Neural progenitor cell (in vitro differentiated cells): Measurements from ENCODE around the gene PRRT4. TPM values are rescaled to one million over a fixed set of nuclear protein-coding genes. Genes with fewer than 3 reads are reported as not detected.

Experiments used
- DNase-seq: peaks from one replicate; pipeline ENCODE4 v3.0.0-alpha.2; 2016; ENCODE audit warnings: low spot score
- H2AFZ ChIP-seq: fragments of 200-600 bp; sonication (generic); replicated peaks from 2 replicates; pipeline ENCODE4 v1.6.1; 2016; ENCODE audit warnings: antibody characterized with exemption
- H3F3A ChIP-seq: fragments of 200-600 bp; sonication (generic); 2 replicates; pipeline ENCODE4 v1.6.1; 2016; ENCODE audit warnings: antibody characterized with exemption, low read depth
- H3K27ac ChIP-seq: fragments of 200-600 bp; sonication (generic); 2 replicates; pipeline ENCODE4 v1.5.1; 2016; ENCODE audit warnings: mild to moderate bottlenecking
- H3K27me3 ChIP-seq: fragments of 200-600 bp; sonication (generic); 2 replicates; pipeline ENCODE4 v1.6.1; 2016; ENCODE audit warnings: mild to moderate bottlenecking, moderate library complexity
- H3K36me3 ChIP-seq: fragments of 200-600 bp; sonication (generic); 2 replicates; pipeline ENCODE4 v1.5.1; 2016
- H3K4me1 ChIP-seq: fragments of 200-600 bp; sonication (generic); 2 replicates; pipeline ENCODE4 v1.6.1; 2016; ENCODE audit warnings: mixed run types
- H3K4me2 ChIP-seq: fragments of 200-600 bp; sonication (generic); 2 replicates; pipeline ENCODE4 v1.6.1; 2016
- H3K4me3 ChIP-seq: fragments of 200-600 bp; sonication (generic); 2 replicates; pipeline ENCODE4 v1.5.1; 2016
- H3K79me2 ChIP-seq: fragments of 200-600 bp; sonication (generic); 2 replicates; pipeline ENCODE4 v1.6.1; 2016; ENCODE audit warnings: low read depth
- H3K9ac ChIP-seq: fragments of 200-600 bp; sonication (generic); 2 replicates; pipeline ENCODE4 v1.6.1; 2016
- H3K9me3 ChIP-seq: fragments of 200-600 bp; sonication (generic); 2 replicates; pipeline ENCODE4 v1.5.1; 2016; ENCODE audit warnings: low read depth
- H4K20me1 ChIP-seq: fragments of 200-600 bp; sonication (generic); 2 replicates; pipeline ENCODE4 v1.6.1; 2016; ENCODE audit warnings: low read depth
- H3K27ac Mint-ChIP-seq: 3 replicates; pipeline ENCODE4 v1.8.0; 2021; ENCODE audit warnings: mixed read lengths
- H3K27me3 Mint-ChIP-seq: 2 replicates; pipeline ENCODE4 v1.8.0; 2022; ENCODE audit warnings: low read depth, mild to moderate bottlenecking, inconsistent platforms, moderate library complexity, mixed read lengths; ENCODE audit not compliant: insufficient read depth
- H3K36me3 Mint-ChIP-seq: 3 replicates; pipeline ENCODE4 v1.8.0; 2021; ENCODE audit warnings: mixed read lengths
- H3K4me1 Mint-ChIP-seq: 3 replicates; pipeline ENCODE4 v1.8.0; 2021; ENCODE audit warnings: mixed read lengths
- H3K4me3 Mint-ChIP-seq: 3 replicates; pipeline ENCODE4 v1.8.0; 2021; ENCODE audit warnings: mild to moderate bottlenecking, moderate library complexity, mixed read lengths
- H3K9me3 Mint-ChIP-seq: 3 replicates; pipeline ENCODE4 v1.8.0; 2020; ENCODE audit warnings: mixed read lengths
- EZH2 ChIP-seq: fragments of 200-600 bp; sonication (generic); IDR thresholded peaks from 2 replicates; pipeline ENCODE4 v1.6.1; 2017; ENCODE audit warnings: antibody characterized with exemption, mild to moderate bottlenecking, moderate library complexity
- EZH2phosphoT487 ChIP-seq: fragments of 200-600 bp; sonication (generic); IDR thresholded peaks from 2 replicates; pipeline ENCODE4 v1.6.1; 2017; ENCODE audit warnings: antibody characterized with exemption
- total RNA-seq: library from RNA; depleted of rRNA; stranded (reverse); fragments of >200 nt; gene quantifications from 2 replicates; pipeline ENCODE4 v1.2.3, GENCODE V29; 2015; ENCODE audit warnings: low replicate concordance
- TF ChIP-seq, protein P1 (sequence below): fragments of 200-600 bp; sonication (generic); IDR thresholded peaks from 2 replicates; pipeline ENCODE4 v1.5.1; 2017; ENCODE audit warnings: antibody characterized with exemption, mild to moderate bottlenecking

PRRT4 gene
- total RNA-seq, 1 donor from 2014 or later, result not detected

GRCh38 chr7:128362670-128363069 lies 1.2 kb upstream of the PRRT4 start:
- Mint-ChIP-seq H3K36me3 (peaks cover 2% of the 10 kb centered on the region), H3K4me3 (peak overlapping the region; percentile 82), H3K9me3 (no peaks in the 10 kb centered on the region), H3K27ac (no peak overlapping the region), H3K27me3 (peaks cover 61% of the 10 kb centered on the region), H3K4me1 (peaks cover 20% of the 10 kb centered on the region)
- TF ChIP-seq EZH2 (no peak), EZH2phosphoT487 (no peak)
- TF ChIP-seq, protein P1, sequence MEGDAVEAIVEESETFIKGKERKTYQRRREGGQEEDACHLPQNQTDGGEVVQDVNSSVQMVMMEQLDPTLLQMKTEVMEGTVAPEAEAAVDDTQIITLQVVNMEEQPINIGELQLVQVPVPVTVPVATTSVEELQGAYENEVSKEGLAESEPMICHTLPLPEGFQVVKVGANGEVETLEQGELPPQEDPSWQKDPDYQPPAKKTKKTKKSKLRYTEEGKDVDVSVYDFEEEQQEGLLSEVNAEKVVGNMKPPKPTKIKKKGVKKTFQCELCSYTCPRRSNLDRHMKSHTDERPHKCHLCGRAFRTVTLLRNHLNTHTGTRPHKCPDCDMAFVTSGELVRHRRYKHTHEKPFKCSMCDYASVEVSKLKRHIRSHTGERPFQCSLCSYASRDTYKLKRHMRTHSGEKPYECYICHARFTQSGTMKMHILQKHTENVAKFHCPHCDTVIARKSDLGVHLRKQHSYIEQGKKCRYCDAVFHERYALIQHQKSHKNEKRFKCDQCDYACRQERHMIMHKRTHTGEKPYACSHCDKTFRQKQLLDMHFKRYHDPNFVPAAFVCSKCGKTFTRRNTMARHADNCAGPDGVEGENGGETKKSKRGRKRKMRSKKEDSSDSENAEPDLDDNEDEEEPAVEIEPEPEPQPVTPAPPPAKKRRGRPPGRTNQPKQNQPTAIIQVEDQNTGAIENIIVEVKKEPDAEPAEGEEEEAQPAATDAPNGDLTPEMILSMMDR, result no peak
- no peaks in the 10 kb centered on the region for H4K20me1 ChIP-seq
- H3K27me3 ChIP-seq, result peaks cover 100% of the 10 kb centered on the region
- no peak overlapping the region for H2AFZ ChIP-seq
- peaks cover 13% of the 10 kb centered on the region for H3F3A ChIP-seq
- H3K27ac ChIP-seq, result no peak overlapping the region
- no peaks in the 10 kb centered on the region for H3K36me3 ChIP-seq
- no peaks in the 10 kb centered on the region for H3K79me2 ChIP-seq
- H3K4me3 ChIP-seq, result no peak overlapping the region
- H3K9me3 ChIP-seq, result no peaks in the 10 kb centered on the region
- no peak for DNase-seq
- H3K9ac ChIP-seq, result no peak overlapping the region
- H3K4me1 ChIP-seq, result peaks cover 7% of the 10 kb centered on the region
- no peak overlapping the region for H3K4me2 ChIP-seq

DNA sequence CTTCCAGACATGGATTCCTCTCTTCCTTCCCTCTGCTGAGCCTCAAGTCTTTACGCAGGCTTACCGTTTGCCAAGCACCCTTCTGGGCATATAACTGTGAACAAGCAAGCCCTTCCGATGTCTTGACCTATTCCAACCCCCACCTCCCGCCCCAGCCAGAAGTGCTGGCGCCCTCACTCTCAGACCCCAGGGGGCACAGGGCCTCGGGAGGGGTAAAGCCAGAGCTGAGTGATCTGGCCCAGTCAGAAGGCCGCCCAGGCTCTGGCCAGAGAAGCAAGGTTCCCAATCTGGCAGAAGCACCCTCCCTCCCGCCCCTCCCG lies 1.2 kb downstream of the PRRT4 start:
- H3K27me3 Mint-ChIP-seq, result peaks cover 55% of the 10 kb centered on the region
- peak overlapping the region; percentile 97 for H3K4me2 ChIP-seq
- H3K4me3 ChIP-seq, result peak overlapping the region; percentile 67
- no peaks in the 10 kb centered on the region for H4K20me1 ChIP-seq
- no peaks in the 10 kb centered on the region for H3K36me3 ChIP-seq
- H3K9me3 ChIP-seq, result no peaks in the 10 kb centered on the region
- no peak overlapping the region for H3K27ac Mint-ChIP-seq
- TF ChIP-seq, protein P1, result no peak
- TF ChIP-seq EZH2phosphoT487 (no peak), EZH2 (no peak)
- peaks cover 2% of the 10 kb centered on the region for H3K36me3 Mint-ChIP-seq
- H3K9me3 Mint-ChIP-seq, result no peaks in the 10 kb centered on the region
- H3K9ac ChIP-seq, result no peak overlapping the region
- H3K4me3 Mint-ChIP-seq, result peak overlapping the region; percentile 91
- H3K79me2 ChIP-seq, result no peaks in the 10 kb centered on the region
- no peak overlapping the region for H3K27ac ChIP-seq
- DNase-seq, result no peak
- H2AFZ ChIP-seq, result no peak overlapping the region
- peaks cover 36% of the 10 kb centered on the region for H3K4me1 Mint-ChIP-seq
- H3K4me1 ChIP-seq, result peaks cover 7% of the 10 kb centered on the region
- H3F3A ChIP-seq, result peaks cover 13% of the 10 kb centered on the region
- H3K27me3 ChIP-seq, result peaks cover 93% of the 10 kb centered on the region

- H3K27ac Mint-ChIP-seq, result no peak overlapping the region
- no peak for DNase-seq
- H3K27me3 ChIP-seq, result peaks cover 93% of the 10 kb centered on the region
- no peaks in the 10 kb centered on the region for H3K9me3 Mint-ChIP-seq
- H3K4me3 ChIP-seq, result peak overlapping the region; percentile 67
- H3K9ac ChIP-seq, result no peak overlapping the region
- H3K79me2 ChIP-seq, result no peaks in the 10 kb centered on the region
- no peak overlapping the region for H3K27ac ChIP-seq
- H3K27me3 Mint-ChIP-seq, result peaks cover 51% of the 10 kb centered on the region
- H3K4me1 ChIP-seq, result peaks cover 7% of the 10 kb centered on the region
- no peaks in the 10 kb centered on the region for H3K36me3 ChIP-seq
- TF ChIP-seq EZH2, result no peak
- TF ChIP-seq EZH2phosphoT487, result no peak
- TF ChIP-seq, protein P1, result no peak
- no peaks in the 10 kb centered on the region for H3K9me3 ChIP-seq
- H3K4me2 ChIP-seq, result peak overlapping the region; percentile 97
- no peaks in the 10 kb centered on the region for H4K20me1 ChIP-seq
- H3F3A ChIP-seq, result peaks cover 13% of the 10 kb centered on the region
- peaks cover 2% of the 10 kb centered on the region for H3K36me3 Mint-ChIP-seq
- peaks cover 36% of the 10 kb centered on the region for H3K4me1 Mint-ChIP-seq
- H3K4me3 Mint-ChIP-seq, result peak overlapping the region; percentile 71
- no peak overlapping the region for H2AFZ ChIP-seq
Measured at GRCh38 chr7:128359939-128360338, 1.6 kb downstream of the PRRT4 start.
